HepG2 (cell line): Measurements from ENCODE around the gene PAPOLB. TPM values are rescaled to one million over a fixed set of nuclear protein-coding genes. Genes with fewer than 3 reads are reported as not detected.

Experiments
- ATAC-seq: fragments of 200-7000 bp; cut with Tn5 transposase; 3 replicates; pipeline ENCODE4 v1.9.1; 2020; ENCODE audit warnings: mild to moderate bottlenecking, moderate library complexity
- BruUV-seq: library from RNA; stranded (reverse); fragments of 400-500 nt; replicated peaks from 2 replicates; lab custom pipeline; 2021; lab: Mats Ljungman, UMichigan
- CTCF ChIA-PET: fragments of 300-600 bp; formaldehyde crosslinking; extraction: SDS; loops from one replicate; lab custom pipeline; 2021; ENCODE audit warnings: low total read pairs, inconsistent platforms, low intra/inter-chr PET ratio; lab: Yijun Ruan, JAX
- POLR2A ChIA-PET: fragments of 350-600 bp; sonication (Branson Sonifier 250); formaldehyde crosslinking; loops from one replicate; lab custom pipeline; 2020; ENCODE audit warnings: antibody characterized with exemption, inconsistent platforms; lab: Yijun Ruan, JAX
- DNase-seq: peaks from one replicate; pipeline ENCODE4 v3.0.0-alpha.2; 2015; ENCODE audit warnings: low spot score
- FAIRE-seq: peaks from 3 replicates; lab custom pipeline; 2011; peaks lifted over from hg19 to GRCh38; lab: Jason Lieb, UNC
- H2AFZ ChIP-seq: one replicate; pipeline ENCODE4 v1.6.1; 2011; ENCODE audit warnings: low read length, inconsistent platforms
- H3K27ac ChIP-seq: fragments of 300-600 bp; 3 replicates; pipeline ENCODE4 v1.8.0; 2011; ENCODE audit warnings: mixed run types, mild to moderate bottlenecking, mixed read lengths, low read length, inconsistent platforms; ENCODE audit not compliant: insufficient read depth; ENCODE audit errors: extremely low read length
- H3K27me3 ChIP-seq, 2 experiments: fragments of 200-600 bp in 1 of 2; 2 replicates in 1 of 2; 3 replicates in 1 of 2; pipeline versions ENCODE4 v1.6.0 to v1.8.0; 2011; ENCODE audit warnings: low read length in 2 of 2, mild to moderate bottlenecking in 2 of 2, moderate library complexity in 2 of 2, inconsistent platforms in 1 of 2; ENCODE audit not compliant: insufficient read depth in 2 of 2, control insufficient read depth in 1 of 2
- H3K36me3 ChIP-seq, 2 experiments: fragments of 200-600 bp in 1 of 2; replicated peaks in 1 of 2; 2 replicates in 1 of 2; 3 replicates in 1 of 2; pipeline versions ENCODE4 v1.5.1 to v1.8.0; 2011; ENCODE audit warnings: low read length in 2 of 2, inconsistent platforms in 1 of 2; ENCODE audit not compliant: insufficient read depth in 2 of 2, control insufficient read depth in 1 of 2
- H3K4me1 ChIP-seq: 2 replicates; pipeline ENCODE4 v1.5.1; 2012; ENCODE audit warnings: low read length, inconsistent platforms; ENCODE audit not compliant: insufficient read depth
- H3K4me2 ChIP-seq: 2 replicates; pipeline ENCODE4 v1.6.0; 2011; ENCODE audit warnings: low read depth, low read length, inconsistent platforms
- H3K4me3 ChIP-seq, 3 experiments: fragments of 200-600 bp in 1 of 3; sonication (generic), shearing (Covaris generic) in 1 of 3; replicated peaks in 1 of 3; 2 replicates each; pipeline ENCODE4 v1.5.1; 2011 to 2016; ENCODE audit warnings: low read length in 3 of 3, inconsistent platforms in 2 of 3, low read depth in 2 of 3, mild to moderate bottlenecking in 2 of 3, control low read depth in 1 of 3, mixed read lengths in 1 of 3; ENCODE audit not compliant: insufficient read depth in 1 of 3
- H3K79me2 ChIP-seq: one replicate; pipeline ENCODE4 v1.6.1; 2011; ENCODE audit warnings: low read length, inconsistent platforms; ENCODE audit not compliant: insufficient read depth
- H3K9ac ChIP-seq: 2 replicates; pipeline ENCODE4 v1.6.0; 2011; ENCODE audit warnings: mild to moderate bottlenecking, low read depth, low read length, inconsistent platforms; ENCODE audit not compliant: insufficient read depth
- H3K9me3 ChIP-seq: 2 replicates; pipeline ENCODE4 v1.5.1; 2012; ENCODE audit warnings: mild to moderate bottlenecking, low read length
- H4K20me1 ChIP-seq: 2 replicates; pipeline ENCODE4 v1.6.0; 2011; ENCODE audit warnings: inconsistent platforms, mild to moderate bottlenecking, low read length, moderate library complexity; ENCODE audit not compliant: insufficient read depth
- ATF6 ChIP-seq: sonication (generic); formaldehyde crosslinking; conservative IDR thresholded peaks from 2 replicates; pipeline ENCODE4 v1.4.0; 2020; ENCODE audit warnings: missing genetic modification reagents
- CEBPB ChIP-seq: IDR thresholded peaks from 2 replicates; pipeline ENCODE4 v1.6.1; 2011; ENCODE audit warnings: low read depth, low read length, improper control_type of control experiment, borderline replicate concordance
- CSRNP1 ChIP-seq: sonication (generic); formaldehyde crosslinking; IDR thresholded peaks from 2 replicates; pipeline ENCODE4 v1.8.1; 2023; ENCODE audit warnings: mild to moderate bottlenecking, missing genetic modification reagents
- ETV5 ChIP-seq: IDR thresholded peaks from 2 replicates; pipeline ENCODE4 v1.6.1; 2018; ENCODE audit warnings: missing biosample characterization, missing genetic modification reagents, inconsistent platforms, borderline replicate concordance
- GATAD2A ChIP-seq: IDR thresholded peaks from 2 replicates; pipeline ENCODE4 v1.6.1; 2016
- HDAC1 ChIP-seq: sonication (generic); formaldehyde crosslinking; IDR thresholded peaks from 2 replicates; pipeline ENCODE4 v1.5.1; 2020; ENCODE audit warnings: mild to moderate bottlenecking, missing genetic modification reagents
- HNF4A ChIP-seq: sonication (generic); formaldehyde crosslinking; IDR thresholded peaks from 2 replicates; pipeline ENCODE4 v1.4.0; 2020; ENCODE audit warnings: missing genetic modification reagents
- HNRNPH1 ChIP-seq: fragments of 200-400 bp; formaldehyde crosslinking; optimal IDR thresholded peaks from 2 replicates; pipeline ENCODE3; 2017; ENCODE audit warnings: mild to moderate bottlenecking, low read depth, low read length
- NR2C2 ChIP-seq: sonication (generic); formaldehyde crosslinking; IDR thresholded peaks from 2 replicates; pipeline ENCODE4 v1.4.0; 2020; ENCODE audit warnings: missing genetic modification reagents, mild to moderate bottlenecking, moderate library complexity, borderline replicate concordance
- RBFOX2 ChIP-seq: fragments of 200-400 bp; formaldehyde crosslinking; IDR thresholded peaks from 2 replicates; pipeline ENCODE4 v1.6.1; 2017; ENCODE audit warnings: low read depth, mild to moderate bottlenecking, low read length
- SPEN ChIP-seq: sonication (generic); formaldehyde crosslinking; IDR thresholded peaks from 2 replicates; pipeline ENCODE4 v1.5.1; 2020; ENCODE audit warnings: low read depth, mild to moderate bottlenecking, missing genetic modification reagents
- TBX2 ChIP-seq: sonication (generic); formaldehyde crosslinking; IDR thresholded peaks from 2 replicates; pipeline ENCODE4 v1.5.0; 2020; ENCODE audit warnings: missing genetic modification reagents, mild to moderate bottlenecking, borderline replicate concordance
- TEAD3 ChIP-seq: optimal IDR thresholded peaks from 2 replicates; pipeline ENCODE3; 2016; ENCODE audit warnings: borderline replicate concordance
- ZBTB20 ChIP-seq: sonication (generic); formaldehyde crosslinking; IDR thresholded peaks from 2 replicates; pipeline ENCODE4 v1.8.1; 2023; ENCODE audit warnings: missing genetic modification reagents, low read depth, mild to moderate bottlenecking, borderline replicate concordance
- ZBTB38 ChIP-seq: sonication (generic); formaldehyde crosslinking; IDR thresholded peaks from 2 replicates; pipeline ENCODE4 v1.5.1; 2020; ENCODE audit warnings: mild to moderate bottlenecking, missing genetic modification reagents
- ZMYM4 ChIP-seq: sonication (generic); formaldehyde crosslinking; IDR thresholded peaks from 2 replicates; pipeline ENCODE4 v1.8.1; 2023; ENCODE audit warnings: mild to moderate bottlenecking, missing genetic modification reagents
- ZNF292 ChIP-seq: sonication (generic); formaldehyde crosslinking; IDR thresholded peaks from 2 replicates; pipeline ENCODE4 v1.8.1; 2022; ENCODE audit warnings: mild to moderate bottlenecking, low read depth, missing genetic modification reagents, borderline replicate concordance
- ZNF790 ChIP-seq: sonication (generic); formaldehyde crosslinking; IDR thresholded peaks from 2 replicates; pipeline ENCODE4 v1.8.0; 2022; ENCODE audit warnings: missing genetic modification reagents, mild to moderate bottlenecking, borderline replicate concordance
- ZNF816 ChIP-seq: sonication (generic); formaldehyde crosslinking; IDR thresholded peaks from 2 replicates; pipeline ENCODE4 v1.8.0; 2022; ENCODE audit warnings: missing genetic modification reagents, mild to moderate bottlenecking, borderline replicate concordance
- ZSCAN25 ChIP-seq: sonication (generic); formaldehyde crosslinking; IDR thresholded peaks from 2 replicates; pipeline ENCODE4 v1.8.0; 2022; ENCODE audit warnings: mild to moderate bottlenecking, missing genetic modification reagents
- WGBS: methylation state at CpG from one replicate; pipeline ENCODE4 v1.1.6; 2017; ENCODE audit warnings: low lambda C conversion rate; 5-methylcytosine and 5-hydroxymethylcytosine counted together
- in situ Hi-C: cut with HindIII; loops from 2 replicates; pipeline ENCODE4 v1.10.0; 2017; ENCODE audit warnings: low pct_unique_long_range_greater_than_20kb; ENCODE audit not compliant: extremely low pct_ligation_motif_present
- intact Hi-C: fragments of 100-400 bp; cut with micrococcal nuclease; formaldehyde crosslinking; loops from one replicate; pipeline ENCODE4 v1.10.0; 2022; ENCODE audit not compliant: unreplicated experiment
- polyA plus RNA-seq, 8 experiments: library from polyadenylated mRNA; depleted of rRNA in 3 of 8; stranded (reverse) in 7 of 8; unstranded in 1 of 8; fragments of >200 nt; fragmentation: Illumina TruSeq in 4 of 8; extraction: Trizol in 4 of 8; gene quantifications; 2 replicates each; pipeline versions ENCODE4 v1.2.1 to v1.2.3, GENCODE V29; 2011 to 2016; ENCODE audit warnings: low read depth in 4 of 8, missing spikeins in 1 of 8, mixed read lengths in 1 of 8; ENCODE audit not compliant: insufficient read depth in 1 of 8
- total RNA-seq, 5 experiments: library from RNA; depleted of rRNA; stranded (reverse); fragments of >200 nt; fragmentation: Illumina TruSeq; extraction: Trizol; gene quantifications; 2 replicates each; pipeline ENCODE4 v1.2.3, GENCODE V29; 2016; ENCODE audit warnings: low read depth in 1 of 5

PAPOLB gene
- total and polyA plus RNA-seq, 2 of the 13 experiments (the other 11 are each of a cell fraction or from before 2014, with no cell fraction given): not detected

- CTCF ChIA-PET: no interaction called here
- TF ChIP-seq ZNF816 (CRISPR knock-in tag) (0 out of 2 replicates have a peak, but pooled peaks have one; percentile 30), HDAC1 (CRISPR knock-in tag) (peak; percentile 46; the same call in 1 of the 2 replicates), HNF4A (CRISPR knock-in tag) (peak; percentile 66), ZMYM4 (CRISPR knock-in tag) (0 out of 2 replicates have a peak, but pooled peaks have one; percentile 25), TBX2 (CRISPR knock-in tag) (0 out of 2 replicates have a peak, but pooled peaks have one; percentile 28), ZNF790 (CRISPR knock-in tag) (no peak), CEBPB (peak; percentile 84), ZSCAN25 (CRISPR knock-in tag) (no peak), CSRNP1 (CRISPR knock-in tag) (0 out of 2 replicates have a peak, but pooled peaks have one; percentile 18), NR2C2 (CRISPR knock-in tag) (no peak), GATAD2A (CRISPR knock-in tag) (0 out of 2 replicates have a peak, but pooled peaks have one; percentile 39), SPEN (CRISPR knock-in tag) (peak; percentile 72; the same call in 1 of the 2 replicates), ZBTB20 (peak; percentile 34; the same call in 1 of the 2 replicates), HNRNPH1 (no peak), ZNF292 (peak; percentile 72; the same call in 1 of the 2 replicates), RBFOX2 (no peak), TEAD3 (CRISPR knock-in tag) (peak; percentile 53), ATF6 (CRISPR knock-in tag) (no peak), ZBTB38 (CRISPR knock-in tag) (peak; percentile 27; the same call in 1 of the 2 replicates), ETV5 (CRISPR knock-in tag) (peak; percentile 28; the same call in 1 of the 2 replicates)
Observed at GRCh38 chr7:4842319-4843064, 19.3 kb downstream of the PAPOLB start.

More at GRCh38 chr7:4842319-4843064, 19.3 kb downstream of the PAPOLB start:
- 2% methylated on average over 14 of the region's 22 CpGs for WGBS
- POLR2A ChIA-PET: no interaction called here
- H3K4me3 ChIP-seq: peak overlapping the region; percentile 24 to 67 (median 37); a peak in 5 of 6 replicates
- peaks cover 1 to 26% of the 10 kb centered on the region in 2 experiments; a peak in 3 of 5 replicates for H3K27me3 ChIP-seq
- H3K4me1 ChIP-seq: peaks cover 28% of the 10 kb centered on the region
- peak overlapping the region; percentile 87 for H3K4me2 ChIP-seq
- ATAC-seq (peak; percentile 82), DNase-seq (peak; percentile 65), FAIRE-seq (peak; percentile 28)
- H3K9me3 ChIP-seq: no peaks in the 10 kb centered on the region
- in situ Hi-C loops: no loop called here
- H3K9ac ChIP-seq: no peak overlapping the region; the same call in 1 of the 2 replicates
- no peaks in the 10 kb centered on the region for H4K20me1 ChIP-seq
- H3K79me2 ChIP-seq: no peaks in the 10 kb centered on the region
- no TSS peak for BruUV-seq
- no peaks in the 10 kb centered on the region for H3K36me3 ChIP-seq
- intact Hi-C loops: loop anchor here (10.0 kb wide), 1 partner anchor 942 kb away; the partner anchor contains the start of gene RNF216
- no peak overlapping the region for H3K27ac ChIP-seq
- H2AFZ ChIP-seq: peak overlapping the region; percentile 33
